ENCODE results near the gene NAPEPLD.
"Not testable (repeated sequence)": the region's sequence is repeated elsewhere in the genome, so short reads cannot be mapped to it uniquely, and the experiment has no call there.

The NAPEPLD gene

DNA sequence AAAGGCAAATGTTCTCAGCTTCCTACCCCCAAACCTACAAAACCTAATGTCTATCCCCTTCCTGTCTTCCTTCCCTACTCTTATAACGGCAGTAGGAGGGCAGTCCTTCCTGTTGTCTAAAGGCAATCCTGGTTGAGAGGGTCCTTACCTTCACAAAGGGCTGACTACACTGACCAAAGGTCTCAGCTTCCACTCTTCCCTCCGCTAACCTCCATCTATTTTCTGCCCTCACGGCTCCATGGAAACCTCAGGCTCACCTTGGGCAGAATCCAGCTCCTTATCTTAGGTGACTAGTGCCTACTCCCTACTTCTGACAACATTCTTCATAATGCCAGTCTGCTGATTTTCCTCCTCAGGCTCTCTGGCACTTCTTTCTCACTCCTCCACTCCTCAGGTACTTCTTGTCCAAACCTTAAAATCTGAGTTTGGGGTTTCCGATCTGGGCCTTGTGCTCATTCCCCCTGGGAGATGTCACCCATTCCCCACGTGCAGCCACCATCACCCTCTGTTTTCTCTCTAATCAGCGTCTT, 74.8 kb downstream of the NAPEPLD start:
- no peak for DNase-seq
- Histone ChIP-seq H3K36me3 (ENCODE audit: control insufficient read depth, insufficient read depth, low read length) (no peaks in the 10 kb centered on the region), H3K27me3 (replicated peaks; ENCODE audit: control insufficient read depth, insufficient read depth, low read length, poor library complexity, severe bottlenecking) (no peaks in the 10 kb centered on the region), H3K4me3 (ENCODE audit: insufficient read depth, low read depth, low read length, poor library complexity, severe bottlenecking) (peak overlapping the region; percentile 86), H3K9me3 (ENCODE audit: control insufficient read depth, low read length) (no peaks in the 10 kb centered on the region), H3K4me1 (ENCODE audit: control insufficient read depth, insufficient read depth, low read length, poor library complexity, severe bottlenecking) (peaks cover 11% of the 10 kb centered on the region), H3K27ac (ENCODE audit: insufficient read depth, low read length, poor library complexity, severe bottlenecking) (peak overlapping the region; percentile 63)

- Histone ChIP-seq H3K36me3 (ENCODE audit: control insufficient read depth, insufficient read depth, low read length) (no peaks in the 10 kb centered on the region), H3K4me3 (ENCODE audit: insufficient read depth, low read depth, low read length, poor library complexity, severe bottlenecking) (no peak overlapping the region), H3K27ac (ENCODE audit: insufficient read depth, low read length, poor library complexity, severe bottlenecking) (no peak overlapping the region), H3K9me3 (ENCODE audit: control insufficient read depth, low read length) (no peaks in the 10 kb centered on the region), H3K27me3 (replicated peaks; ENCODE audit: control insufficient read depth, insufficient read depth, low read length, poor library complexity, severe bottlenecking) (no peaks in the 10 kb centered on the region), H3K4me1 (ENCODE audit: control insufficient read depth, insufficient read depth, low read length, poor library complexity, severe bottlenecking) (peaks cover 5% of the 10 kb centered on the region)
- no peak for DNase-seq
Measured at GRCh38 chr7:103071000-103071399, 77.9 kb downstream of the NAPEPLD start.

DNA sequence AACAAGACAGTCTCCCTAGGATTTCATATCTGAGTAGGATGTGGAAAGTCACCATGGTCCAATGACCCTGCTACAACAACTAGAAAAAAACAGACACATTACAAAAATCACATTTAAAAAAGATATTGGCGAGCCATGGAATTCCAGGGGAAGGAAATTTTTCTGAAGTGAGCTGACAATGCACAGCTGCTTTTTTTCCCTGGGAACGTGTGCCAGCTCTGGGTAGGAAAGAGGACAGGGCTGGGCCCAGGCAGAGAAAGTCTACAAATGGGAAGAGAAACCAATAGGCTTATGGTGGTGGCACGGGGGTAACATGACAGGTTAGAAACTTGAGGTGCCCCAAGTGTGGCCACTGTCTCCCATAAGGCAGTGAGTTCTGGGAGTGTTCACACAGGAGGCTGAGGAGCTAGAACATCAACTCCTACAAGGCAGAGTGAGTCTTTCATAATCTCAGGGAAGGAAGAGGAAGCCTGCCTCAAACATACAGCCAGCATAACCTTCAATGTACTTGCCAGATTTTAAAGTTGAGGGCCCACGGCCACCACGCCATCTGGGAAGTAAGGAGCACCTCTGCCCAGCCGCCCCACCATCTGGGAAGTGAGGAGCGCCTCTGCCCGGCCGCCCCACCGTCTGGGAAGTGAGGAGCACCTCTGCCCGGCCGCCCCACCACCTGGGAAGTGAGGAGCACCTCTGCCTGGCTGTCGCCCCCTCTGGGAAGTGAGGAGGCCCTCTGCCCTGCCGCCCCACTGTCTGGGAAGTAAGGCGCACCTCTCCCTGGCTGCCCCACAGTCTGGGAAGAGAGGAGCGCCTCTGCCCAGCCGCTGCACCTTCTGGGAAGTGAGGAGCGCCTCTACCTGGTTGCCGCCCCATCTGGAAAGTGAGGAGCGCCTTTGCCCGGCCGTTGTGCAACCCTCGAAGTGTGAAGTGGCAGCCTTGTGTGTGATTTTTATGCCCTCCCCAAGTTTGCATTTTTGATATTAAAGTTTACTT, 80.2 kb downstream of the NAPEPLD start:
- Histone ChIP-seq H3K27me3 (replicated peaks; ENCODE audit: control insufficient read depth, insufficient read depth, low read length, poor library complexity, severe bottlenecking) (no peaks in the 10 kb centered on the region), H3K27ac (ENCODE audit: insufficient read depth, low read length, poor library complexity, severe bottlenecking) (no peak overlapping the region), H3K4me1 (ENCODE audit: control insufficient read depth, insufficient read depth, low read length, poor library complexity, severe bottlenecking) (no peaks in the 10 kb centered on the region), H3K4me3 (ENCODE audit: insufficient read depth, low read depth, low read length, poor library complexity, severe bottlenecking) (no peak overlapping the region), H3K9me3 (ENCODE audit: control insufficient read depth, low read length) (no peaks in the 10 kb centered on the region), H3K36me3 (ENCODE audit: control insufficient read depth, insufficient read depth, low read length) (no peaks in the 10 kb centered on the region)
- no peak for DNase-seq

DNA sequence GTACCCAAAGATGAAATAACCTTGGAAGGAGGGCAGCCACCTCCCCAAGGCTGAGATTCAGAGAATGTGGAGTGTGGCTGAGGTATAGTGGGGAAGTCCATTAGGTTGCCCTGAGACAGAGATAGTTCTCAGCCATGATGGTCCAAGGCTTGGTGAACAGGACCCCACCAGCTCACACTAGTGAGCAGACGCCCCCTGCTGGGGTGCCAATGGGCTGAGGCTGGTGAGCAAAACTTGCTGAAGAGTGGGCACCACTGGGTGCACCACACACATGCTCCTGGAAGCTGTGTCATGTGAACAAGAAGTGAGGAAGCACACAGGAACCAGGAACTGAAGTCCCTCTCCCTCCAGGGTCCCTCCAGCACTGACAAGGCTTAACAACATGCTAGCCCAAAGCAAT, 83.2 kb downstream of the NAPEPLD start:
- no peak for DNase-seq
- no peak overlapping the region for H3K4me3 ChIP-seq (ENCODE audit: insufficient read depth, low read depth, low read length, poor library complexity, severe bottlenecking)
- H3K27me3 ChIP-seq (replicated peaks; ENCODE audit: control insufficient read depth, insufficient read depth, low read length, poor library complexity, severe bottlenecking), result no peaks in the 10 kb centered on the region
- H3K27ac ChIP-seq (ENCODE audit: insufficient read depth, low read length, poor library complexity, severe bottlenecking), result no peak overlapping the region
- no peaks in the 10 kb centered on the region for H3K36me3 ChIP-seq (ENCODE audit: control insufficient read depth, insufficient read depth, low read length)
- no peaks in the 10 kb centered on the region for H3K4me1 ChIP-seq (ENCODE audit: control insufficient read depth, insufficient read depth, low read length, poor library complexity, severe bottlenecking)
- H3K9me3 ChIP-seq (ENCODE audit: control insufficient read depth, low read length), result no peaks in the 10 kb centered on the region

GRCh38 chr7:103063895-103064294, 85.0 kb downstream of the NAPEPLD start:
- Histone ChIP-seq H3K27ac (ENCODE audit: insufficient read depth, low read length, poor library complexity, severe bottlenecking) (no peak overlapping the region), H3K4me3 (ENCODE audit: insufficient read depth, low read depth, low read length, poor library complexity, severe bottlenecking) (no peak overlapping the region), H3K4me1 (ENCODE audit: control insufficient read depth, insufficient read depth, low read length, poor library complexity, severe bottlenecking) (no peaks in the 10 kb centered on the region), H3K36me3 (ENCODE audit: control insufficient read depth, insufficient read depth, low read length) (no peaks in the 10 kb centered on the region), H3K27me3 (replicated peaks; ENCODE audit: control insufficient read depth, insufficient read depth, low read length, poor library complexity, severe bottlenecking) (no peaks in the 10 kb centered on the region), H3K9me3 (ENCODE audit: control insufficient read depth, low read length) (no peaks in the 10 kb centered on the region)
- DNase-seq, result no peak

- Histone ChIP-seq H3K27me3 (replicated peaks; ENCODE audit: control insufficient read depth, insufficient read depth, low read length, poor library complexity, severe bottlenecking) (no peaks in the 10 kb centered on the region), H3K4me3 (ENCODE audit: insufficient read depth, low read depth, low read length, poor library complexity, severe bottlenecking) (no peak overlapping the region), H3K36me3 (ENCODE audit: control insufficient read depth, insufficient read depth, low read length) (no peaks in the 10 kb centered on the region), H3K27ac (ENCODE audit: insufficient read depth, low read length, poor library complexity, severe bottlenecking) (no peak overlapping the region), H3K4me1 (ENCODE audit: control insufficient read depth, insufficient read depth, low read length, poor library complexity, severe bottlenecking) (no peaks in the 10 kb centered on the region), H3K9me3 (ENCODE audit: control insufficient read depth, low read length) (no peaks in the 10 kb centered on the region)
- DNase-seq, result no peak
Measured at GRCh38 chr7:103059471-103059870, 89.4 kb downstream of the NAPEPLD start.

DNA sequence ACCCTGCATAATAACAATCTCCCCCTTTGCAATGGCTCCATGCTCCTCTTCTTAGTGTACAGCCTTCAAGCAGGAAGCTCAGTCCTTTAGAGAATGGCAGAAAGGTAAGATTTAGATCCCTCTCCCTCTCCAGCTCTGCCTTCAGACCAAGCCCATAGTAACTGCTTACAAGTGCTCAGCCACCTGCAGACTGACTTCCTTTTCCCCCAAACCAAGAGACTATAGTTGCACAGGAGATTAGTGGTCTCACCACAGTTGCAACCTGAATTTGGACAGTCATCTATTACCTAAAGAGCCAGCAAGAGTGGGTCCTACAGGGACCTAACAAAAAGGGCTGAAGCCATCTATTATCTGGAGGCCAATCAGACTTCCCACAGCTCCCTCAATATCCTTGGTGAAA, 90.8 kb downstream of the NAPEPLD start:
- Histone ChIP-seq H3K36me3 (ENCODE audit: control insufficient read depth, insufficient read depth, low read length) (no peaks in the 10 kb centered on the region), H3K9me3 (ENCODE audit: control insufficient read depth, low read length) (no peaks in the 10 kb centered on the region), H3K27ac (ENCODE audit: insufficient read depth, low read length, poor library complexity, severe bottlenecking) (no peak overlapping the region), H3K4me1 (ENCODE audit: control insufficient read depth, insufficient read depth, low read length, poor library complexity, severe bottlenecking) (no peaks in the 10 kb centered on the region), H3K4me3 (ENCODE audit: insufficient read depth, low read depth, low read length, poor library complexity, severe bottlenecking) (no peak overlapping the region), H3K27me3 (replicated peaks; ENCODE audit: control insufficient read depth, insufficient read depth, low read length, poor library complexity, severe bottlenecking) (no peaks in the 10 kb centered on the region)
- DNase-seq, result no peak

DNA sequence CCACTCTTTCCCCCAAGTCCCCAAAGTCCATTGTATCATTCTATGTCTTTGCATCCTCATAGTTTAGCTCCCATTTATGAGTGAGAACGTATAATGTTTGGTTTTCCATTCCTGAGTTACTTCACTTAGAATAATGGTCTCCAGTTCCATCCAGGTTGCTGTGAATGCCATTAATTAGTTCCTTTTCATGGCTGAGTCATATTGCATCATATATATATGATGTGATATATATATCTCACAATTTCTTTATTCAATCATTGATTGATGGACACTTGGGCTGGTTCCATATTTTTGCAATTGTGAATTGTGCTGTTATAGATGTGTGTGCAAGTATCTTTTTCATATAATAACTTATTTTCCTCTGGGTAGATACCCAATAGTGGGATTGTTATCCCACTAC, 92.9 kb downstream of the NAPEPLD start:
- H3K27me3 ChIP-seq (replicated peaks; ENCODE audit: control insufficient read depth, insufficient read depth, low read length, poor library complexity, severe bottlenecking); H3K36me3 ChIP-seq (ENCODE audit: control insufficient read depth, insufficient read depth, low read length); DNase-seq; H3K4me1 ChIP-seq (ENCODE audit: control insufficient read depth, insufficient read depth, low read length, poor library complexity, severe bottlenecking); H3K9me3 ChIP-seq (ENCODE audit: control insufficient read depth, low read length); H3K4me3 ChIP-seq (ENCODE audit: insufficient read depth, low read depth, low read length, poor library complexity, severe bottlenecking); H3K27ac ChIP-seq (ENCODE audit: insufficient read depth, low read length, poor library complexity, severe bottlenecking): not testable (repeated sequence)

- DNase-seq, result no peak
- H3K36me3 ChIP-seq (ENCODE audit: control insufficient read depth, insufficient read depth, low read length), result no peaks in the 10 kb centered on the region
- no peak overlapping the region for H3K27ac ChIP-seq (ENCODE audit: insufficient read depth, low read length, poor library complexity, severe bottlenecking)
- H3K27me3 ChIP-seq (replicated peaks; ENCODE audit: control insufficient read depth, insufficient read depth, low read length, poor library complexity, severe bottlenecking), result no peaks in the 10 kb centered on the region
- H3K4me3 ChIP-seq (ENCODE audit: insufficient read depth, low read depth, low read length, poor library complexity, severe bottlenecking), result no peak overlapping the region
- no peaks in the 10 kb centered on the region for H3K9me3 ChIP-seq (ENCODE audit: control insufficient read depth, low read length)
- no peaks in the 10 kb centered on the region for H3K4me1 ChIP-seq (ENCODE audit: control insufficient read depth, insufficient read depth, low read length, poor library complexity, severe bottlenecking)
Measured at GRCh38 chr7:103051519-103051918, 97.4 kb downstream of the NAPEPLD start.

Measured in effector memory CD4-positive, alpha-beta T cell (primary cell).